Fibroblast of gingiva (primary cell): Measurements from ENCODE around the gene SDF4.

Experiments
- DNase-seq: peaks from one replicate; pipeline ENCODE4 v3.0.0-alpha.2; 2011; ENCODE audit warnings: low read depth

SDF4 gene

DNA sequence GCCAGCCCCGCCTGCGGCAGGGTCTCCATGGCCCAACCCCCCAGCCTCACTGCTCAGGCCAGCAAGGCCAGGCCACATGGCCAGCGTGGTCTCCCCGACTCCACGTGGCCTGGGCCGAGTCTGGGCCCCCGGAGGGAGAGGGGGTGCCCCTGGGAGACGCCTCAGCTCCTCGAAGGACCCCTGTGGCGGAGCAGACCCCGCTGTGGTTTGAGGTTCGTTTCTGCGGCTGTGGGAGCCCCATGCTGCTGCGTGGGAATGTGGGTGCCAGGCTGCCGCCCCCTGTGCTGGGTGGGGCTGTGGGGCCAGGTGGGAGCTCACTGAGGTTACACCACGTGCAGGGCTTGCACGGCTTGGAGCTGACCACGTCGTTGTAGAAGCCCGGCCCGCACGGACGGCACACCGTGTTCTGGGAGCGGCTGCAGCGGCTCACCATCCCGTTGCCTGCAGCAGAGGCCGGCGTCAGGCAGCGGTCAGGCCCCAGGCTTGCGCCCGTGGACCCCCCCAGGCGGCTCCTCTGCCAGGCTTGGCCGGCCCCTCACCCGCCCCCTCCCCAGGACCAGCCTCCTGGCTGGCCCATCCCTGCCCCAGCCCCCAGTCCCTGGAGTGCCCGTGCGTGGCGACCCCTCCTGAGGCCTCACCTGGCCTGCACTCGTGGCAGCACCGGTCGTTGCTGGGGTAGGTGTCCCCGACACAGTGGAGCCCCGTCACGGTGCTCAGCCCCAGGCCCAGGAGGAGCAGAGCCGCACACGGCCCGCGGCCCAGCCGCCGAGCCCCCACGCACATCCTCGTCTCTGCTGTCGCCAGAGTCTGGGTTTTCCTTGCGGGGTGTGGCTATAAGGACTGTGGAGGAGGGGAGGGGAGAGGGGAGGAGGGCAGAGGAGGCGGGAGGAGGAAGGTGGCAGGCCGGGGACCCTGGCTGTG, 18.2 kb downstream of the SDF4 start, which contains the start of gene TNFRSF4:
TSS of gene TNFRSF4 (minus strand) at position 809 of the 921 bp plus-strand sequence. CDS start at position 783, 26 bp downstream.
- no peak for DNase-seq

GRCh38 chr1:1212780-1213344, 18.9 kb downstream of the SDF4 start:
- DNase-seq, result no peak

DNA sequence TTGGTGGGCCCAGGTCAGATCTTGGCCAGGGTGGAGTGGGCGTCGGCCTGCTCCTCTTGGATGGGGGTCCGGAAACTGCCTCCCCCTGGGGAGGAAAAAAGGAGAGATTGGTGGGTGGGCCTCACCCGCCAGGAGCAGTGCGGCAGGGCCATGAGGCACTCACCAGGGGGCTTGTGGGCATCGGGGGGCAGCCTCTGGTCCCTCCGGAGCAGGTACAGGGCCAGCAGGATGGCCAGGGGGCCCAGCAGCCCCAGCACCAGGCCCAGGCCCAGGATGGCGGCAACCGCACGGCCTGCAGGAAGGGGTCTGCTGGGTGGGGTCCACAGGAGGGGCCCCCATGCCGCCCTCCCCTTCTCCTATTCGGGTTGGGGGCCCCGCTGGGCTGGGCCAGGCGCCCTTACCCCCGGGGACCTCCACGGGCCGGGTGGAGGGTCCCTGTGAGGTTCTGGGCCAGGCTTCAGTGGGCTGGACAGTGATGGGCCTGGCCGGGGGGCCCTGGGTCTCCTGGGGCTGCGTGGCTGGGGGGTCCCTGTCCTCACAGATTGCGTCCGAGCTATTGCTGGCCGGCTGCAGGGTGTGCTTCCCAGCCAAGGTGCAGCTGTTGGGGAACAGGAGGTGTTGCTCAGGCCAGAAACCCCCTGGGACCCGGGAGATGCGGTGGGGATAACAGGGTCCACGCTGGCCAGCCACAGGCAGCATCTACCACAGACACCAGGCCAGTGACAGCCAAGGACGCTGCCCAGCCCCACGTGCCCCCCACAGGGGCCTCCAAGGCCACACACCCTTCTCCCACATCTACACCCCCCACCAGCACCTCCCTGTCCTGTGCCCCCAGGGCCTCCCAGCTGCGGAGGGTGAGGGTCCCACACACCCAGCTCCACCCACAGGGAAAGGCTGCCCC, 20.0 kb downstream of the SDF4 start:
- no peak for DNase-seq

- no peak for DNase-seq
Observed at GRCh38 chr1:1210726-1211540, 20.9 kb downstream of the SDF4 start.

DNA sequence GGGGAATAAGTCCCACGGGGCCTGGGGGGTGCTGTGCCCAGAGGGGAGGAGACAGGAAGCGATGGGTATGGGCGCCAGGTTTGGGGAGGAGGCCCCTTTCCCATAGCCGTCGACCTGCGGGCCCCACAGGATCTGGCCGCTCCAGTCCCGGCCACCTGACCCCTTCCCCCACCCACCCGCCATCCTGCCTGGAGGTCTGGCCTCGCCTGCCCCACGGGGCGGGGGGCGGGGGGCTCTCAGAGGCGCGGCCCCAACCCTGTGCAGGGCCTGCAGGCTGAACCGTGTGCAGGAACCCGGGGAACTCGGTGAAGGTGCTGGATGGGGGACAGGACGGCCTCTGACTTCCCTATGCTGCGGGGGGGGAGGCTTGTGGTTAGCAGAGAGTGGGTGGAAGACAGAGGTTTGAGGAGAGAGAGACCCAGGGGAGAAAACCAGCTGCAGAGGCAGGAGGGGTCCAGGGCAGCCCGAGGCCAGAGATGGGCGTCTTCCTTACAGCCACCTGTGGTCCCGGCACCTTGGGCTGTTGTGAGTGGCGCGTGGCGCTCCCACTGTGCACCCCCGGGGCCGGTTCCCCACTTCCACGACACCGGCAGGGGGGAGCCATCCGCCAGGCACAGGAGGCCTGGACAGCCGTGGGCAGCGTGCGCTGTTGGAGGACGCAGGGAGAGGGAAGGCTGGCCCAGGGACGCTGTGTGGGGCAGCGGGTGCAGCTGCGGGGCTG, 22.9 kb downstream of the SDF4 start:
- DNase-seq, result no peak

DNA sequence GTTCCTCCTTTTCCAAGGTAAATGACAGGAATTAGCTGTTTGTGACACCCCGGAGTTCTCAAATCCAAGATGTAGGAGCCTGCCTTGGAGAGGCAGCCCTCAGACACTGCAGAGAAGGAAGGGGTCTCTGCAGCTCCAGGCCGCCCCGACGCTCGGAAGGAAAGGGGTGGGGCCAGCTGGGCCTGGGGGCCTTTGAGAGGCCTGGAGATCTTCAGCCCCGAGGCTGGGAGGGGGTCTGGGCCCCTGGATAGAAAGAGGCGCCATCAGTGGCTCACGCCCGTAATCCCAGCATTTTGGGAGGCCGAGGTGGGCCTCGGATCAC, 24.3 kb downstream of the SDF4 start:
- no peak for DNase-seq

- no peak for DNase-seq
Observed at GRCh38 chr1:1206966-1207531, 24.8 kb downstream of the SDF4 start.

DNA sequence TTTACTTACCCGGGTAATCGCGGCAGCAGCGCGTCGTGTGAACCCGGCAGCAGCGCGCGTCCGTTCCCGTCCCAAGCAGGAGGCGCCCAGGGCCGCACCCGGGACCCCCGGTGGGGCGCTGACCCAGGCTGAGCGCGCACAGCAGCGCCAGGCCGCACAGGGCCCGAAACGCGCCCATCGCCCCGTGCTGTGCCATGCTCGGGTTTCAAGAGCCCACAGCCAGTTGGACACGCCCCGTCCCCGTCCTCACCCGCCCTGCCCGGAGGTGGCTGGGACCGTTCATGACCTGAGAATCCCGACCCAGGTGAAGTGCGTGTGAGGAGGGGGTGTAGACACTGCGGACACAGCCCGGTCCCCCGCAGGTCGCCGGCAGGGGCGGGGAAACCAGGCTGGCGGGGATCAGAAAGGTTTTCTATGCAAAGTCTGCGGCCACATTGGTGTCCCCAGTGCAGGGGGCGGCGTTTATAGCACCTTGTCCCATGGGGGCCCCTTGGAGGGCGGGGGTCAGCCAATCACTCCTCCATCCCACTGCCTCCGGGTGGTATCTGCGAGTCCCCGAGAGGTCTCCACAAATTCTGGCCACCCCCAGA, 25.3 kb downstream of the SDF4 start, which contains the start of gene TNFRSF18:
TSS of gene TNFRSF18 (minus strand) at position 217 of the 590 bp plus-strand sequence. CDS start at position 196, 21 bp downstream.
- no peak for DNase-seq

- DNase-seq, result no peak
Observed at GRCh38 chr1:1205769-1206375, 25.9 kb downstream of the SDF4 start.

DNA sequence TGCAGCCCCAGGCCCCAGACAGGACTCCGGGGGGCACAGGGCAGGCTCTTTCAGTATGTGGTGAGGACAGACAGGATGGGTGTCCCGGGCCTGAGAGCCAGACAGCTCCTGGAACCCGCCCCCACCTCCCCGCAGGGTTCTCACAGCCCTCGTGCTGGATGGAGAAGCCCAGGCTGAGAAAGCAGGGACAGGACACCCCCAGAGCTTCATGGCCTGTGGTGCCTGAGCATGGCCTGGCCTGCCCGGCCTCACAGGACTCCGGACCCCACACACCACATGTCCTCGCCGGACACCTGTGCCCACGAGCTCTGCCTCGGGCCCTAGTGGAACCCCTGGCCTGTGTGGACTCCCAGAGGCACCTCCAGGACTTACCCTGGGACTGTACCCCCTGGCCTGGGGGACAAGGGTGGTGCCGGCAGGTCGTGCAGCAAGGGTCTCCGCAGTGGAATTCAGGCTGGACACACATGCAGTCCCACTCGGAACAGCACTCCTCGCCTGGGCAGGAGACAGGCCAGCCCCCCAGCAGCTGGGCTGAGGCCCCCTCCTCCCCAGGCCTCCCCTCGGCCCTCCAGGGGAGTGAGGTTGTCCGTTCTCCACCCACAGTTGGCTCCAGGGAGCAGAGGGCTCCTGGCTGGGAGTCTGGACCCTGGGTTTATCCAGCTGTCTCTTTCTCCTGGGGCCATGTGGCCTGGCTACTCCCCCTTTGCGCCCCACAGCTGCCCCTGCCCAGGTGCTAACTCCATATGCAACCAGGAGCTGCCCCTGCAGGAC, 26.6 kb downstream of the SDF4 start:
- DNase-seq, result no peak

DNA sequence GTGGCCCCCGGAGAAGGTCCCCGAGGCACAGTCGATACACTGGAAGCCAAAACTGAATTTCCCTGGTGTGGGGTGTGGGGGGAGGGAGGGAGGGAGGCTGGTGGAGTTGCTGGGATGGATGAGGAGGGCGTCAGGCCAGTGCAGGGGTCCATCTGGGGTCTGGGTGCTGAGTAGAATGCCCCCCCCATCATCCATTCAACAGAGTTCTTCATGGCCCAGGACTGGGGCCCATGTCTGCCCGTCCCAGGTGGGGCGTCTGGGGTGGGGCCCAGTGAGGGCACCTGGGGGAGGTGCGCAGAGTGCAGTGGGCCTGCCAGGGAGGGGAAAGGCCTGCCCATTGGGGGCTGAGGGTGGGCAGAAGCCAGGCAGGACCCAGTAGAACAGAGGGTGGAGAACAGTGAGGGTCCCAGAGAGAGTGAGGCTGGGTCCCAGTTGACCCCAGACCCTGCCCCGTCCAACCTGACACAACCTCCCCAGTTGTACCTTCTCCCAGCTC, 27.3 kb downstream of the SDF4 start:
- DNase-seq, result no peak

- DNase-seq, result no peak
Observed at GRCh38 chr1:1203561-1204424, 28.0 kb downstream of the SDF4 start.

- no peak for DNase-seq
Observed at GRCh38 chr1:1202831-1203560, 28.8 kb downstream of the SDF4 start.

DNA sequence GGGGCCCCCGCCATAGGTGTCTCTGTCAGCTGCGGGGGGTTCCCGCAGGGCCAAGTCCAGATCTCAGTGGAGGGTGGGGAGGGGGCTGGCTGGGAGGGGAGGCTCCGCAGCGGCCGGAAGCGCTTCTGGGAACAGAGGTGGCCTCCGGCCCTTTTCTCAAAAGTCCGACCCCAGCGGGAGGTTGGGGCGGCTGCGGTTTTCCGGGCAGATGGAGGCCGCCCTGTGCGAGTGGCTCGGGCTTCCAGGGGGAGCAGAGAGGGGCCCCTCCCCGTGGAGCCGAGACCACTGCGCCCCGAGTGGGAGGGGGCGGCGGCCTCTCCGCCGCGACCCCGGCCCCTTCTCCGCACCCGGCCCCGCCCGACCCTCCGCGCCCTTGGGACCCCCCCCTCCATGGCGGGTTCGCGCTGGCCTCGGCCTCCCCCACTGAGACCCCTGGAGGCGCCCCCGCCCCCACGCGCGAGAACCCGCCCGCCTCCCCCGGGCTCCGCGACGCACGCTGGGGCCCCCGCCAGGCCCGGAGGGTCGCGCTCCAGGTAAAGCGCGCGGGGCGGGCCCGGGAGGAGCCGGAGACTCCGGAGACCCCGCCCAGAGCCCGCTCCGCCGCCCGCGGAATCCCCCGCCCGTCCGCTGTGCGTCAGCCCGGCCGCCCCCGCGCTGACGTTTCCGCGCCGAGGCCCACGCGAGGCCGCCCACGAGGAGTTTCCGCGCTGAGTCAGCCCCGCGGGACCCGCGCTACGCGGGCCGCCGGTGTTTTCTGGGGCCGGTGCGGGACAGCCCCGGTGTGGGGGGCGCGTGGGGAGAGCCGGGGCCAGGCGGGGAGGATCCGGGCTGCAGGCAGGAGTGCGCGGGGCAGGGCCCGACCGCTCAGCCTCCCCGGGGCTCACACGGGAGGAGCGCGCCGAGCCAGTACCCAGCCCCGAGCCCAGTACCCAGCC, 30.7 kb downstream of the SDF4 start:
- DNase-seq, result peak; percentile 29

GRCh38 chr1:1199961-1200875, 31.6 kb downstream of the SDF4 start:
- DNase-seq, result no peak
